Glutamatergic neuron (in vitro differentiated cells): ENCODE data around the gene RPL6. TPM values are rescaled to one million over a fixed set of nuclear protein-coding genes. Genes with fewer than 3 reads are reported as not detected.
"Not testable (repeated sequence)": the region's sequence is repeated elsewhere in the genome, so short reads cannot be mapped to it uniquely, and the experiment has no call there.

Experiments used
- DNase-seq: peaks from one replicate; pipeline ENCODE4 v3.0.0; 2022
- H3K27ac Mint-ChIP-seq: one replicate; pipeline ENCODE4 v1.8.0; 2020; ENCODE audit warnings: mild to moderate bottlenecking, mixed read lengths, inconsistent platforms; ENCODE audit not compliant: unreplicated experiment
- H3K27me3 Mint-ChIP-seq: one replicate; pipeline ENCODE4 v1.8.0; 2020; ENCODE audit warnings: mild to moderate bottlenecking, moderate library complexity, mixed read lengths, inconsistent platforms; ENCODE audit not compliant: unreplicated experiment
- H3K36me3 Mint-ChIP-seq: one replicate; pipeline ENCODE4 v1.8.0; 2020; ENCODE audit warnings: mild to moderate bottlenecking, mixed read lengths, inconsistent platforms; ENCODE audit not compliant: unreplicated experiment
- H3K4me1 Mint-ChIP-seq: one replicate; pipeline ENCODE4 v1.8.0; 2020; ENCODE audit warnings: mild to moderate bottlenecking, low read depth, mixed read lengths, inconsistent platforms; ENCODE audit not compliant: unreplicated experiment
- H3K4me3 Mint-ChIP-seq: one replicate; pipeline ENCODE4 v1.8.0; 2020; ENCODE audit warnings: mild to moderate bottlenecking, mixed read lengths, inconsistent platforms; ENCODE audit not compliant: unreplicated experiment
- H3K9me3 Mint-ChIP-seq: one replicate; pipeline ENCODE4 v1.8.0; 2020; ENCODE audit warnings: mild to moderate bottlenecking, moderate library complexity, mixed read lengths, inconsistent platforms; ENCODE audit not compliant: unreplicated experiment
- CTCF ChIP-seq: fragments of 200-600 bp; sonication (generic); IDR thresholded peaks from one replicate; pipeline ENCODE4 v1.5.0; 2021; ENCODE audit not compliant: partially characterized antibody, unreplicated experiment
- total RNA-seq: library from RNA; stranded (reverse); fragmentation: NEBNext Ultra II Directional; extraction: Animal tissue kit (Norgen Biotek cat#: 25700); gene quantifications from one replicate; pipeline ENCODE4 v1.2.1, GENCODE V29; 2021; ENCODE audit not compliant: unreplicated experiment

The RPL6 gene
- total RNA-seq, 1 donor from 2014 or later, result 967 TPM

GRCh38 chr12:112409906-112410244, 470 bp upstream of the RPL6 start:
- H3K27ac Mint-ChIP-seq, result peak overlapping the region; percentile 100
- peaks cover 7% of the 10 kb centered on the region for H3K4me1 Mint-ChIP-seq
- H3K36me3 Mint-ChIP-seq, result no peaks in the 10 kb centered on the region
- peak overlapping the region; percentile 97 for H3K4me3 Mint-ChIP-seq
- DNase-seq, result no peak
- H3K27me3 Mint-ChIP-seq, result peaks cover 2% of the 10 kb centered on the region
- peaks cover 5% of the 10 kb centered on the region for H3K9me3 Mint-ChIP-seq
- TF ChIP-seq CTCF, result no peak

GRCh38 chr12:112408621-112409020, 784 bp downstream of the RPL6 start:
- Mint-ChIP-seq H3K27ac (peak overlapping the region; percentile 100), H3K36me3 (no peaks in the 10 kb centered on the region), H3K27me3 (peaks cover 2% of the 10 kb centered on the region), H3K9me3 (peaks cover 8% of the 10 kb centered on the region), H3K4me3 (peak overlapping the region; percentile 97), H3K4me1 (peaks cover 7% of the 10 kb centered on the region)
- TF ChIP-seq CTCF, result no peak
- DNase-seq, result no peak

GRCh38 chr12:112407683-112408082, 1.7 kb downstream of the RPL6 start:
- not testable (repeated sequence) for H3K4me1 Mint-ChIP-seq, H3K36me3 Mint-ChIP-seq, H3K9me3 Mint-ChIP-seq, H3K27me3 Mint-ChIP-seq, DNase-seq
- H3K4me3 Mint-ChIP-seq, result peak overlapping the region; percentile 97
- H3K27ac Mint-ChIP-seq, result peak overlapping the region; percentile 33

GRCh38 chr12:112406519-112407488, 2.6 kb downstream of the RPL6 start:
- H3K4me1 Mint-ChIP-seq, result peaks cover 7% of the 10 kb centered on the region
- H3K27ac Mint-ChIP-seq, result no peak overlapping the region
- H3K9me3 Mint-ChIP-seq, result peaks cover 8% of the 10 kb centered on the region
- DNase-seq, result no peak
- peaks cover 2% of the 10 kb centered on the region for H3K27me3 Mint-ChIP-seq
- peak overlapping the region; percentile 24 for H3K4me3 Mint-ChIP-seq
- no peak for TF ChIP-seq CTCF
- H3K36me3 Mint-ChIP-seq, result no peaks in the 10 kb centered on the region

- no peak for TF ChIP-seq CTCF
- H3K9me3 Mint-ChIP-seq, result peaks cover 5% of the 10 kb centered on the region
- no peaks in the 10 kb centered on the region for H3K4me1 Mint-ChIP-seq
- H3K4me3 Mint-ChIP-seq, result no peak overlapping the region
- H3K36me3 Mint-ChIP-seq, result no peaks in the 10 kb centered on the region
- H3K27ac Mint-ChIP-seq, result no peak overlapping the region
- H3K27me3 Mint-ChIP-seq, result peaks cover 3% of the 10 kb centered on the region
- DNase-seq, result no peak
These were observed 7.4 kb downstream of the RPL6 start for GRCh38 chr12:112401903-112402498.
